Measurements from ENCODE around the gene KCNJ1.

KCNJ1 gene

DNA sequence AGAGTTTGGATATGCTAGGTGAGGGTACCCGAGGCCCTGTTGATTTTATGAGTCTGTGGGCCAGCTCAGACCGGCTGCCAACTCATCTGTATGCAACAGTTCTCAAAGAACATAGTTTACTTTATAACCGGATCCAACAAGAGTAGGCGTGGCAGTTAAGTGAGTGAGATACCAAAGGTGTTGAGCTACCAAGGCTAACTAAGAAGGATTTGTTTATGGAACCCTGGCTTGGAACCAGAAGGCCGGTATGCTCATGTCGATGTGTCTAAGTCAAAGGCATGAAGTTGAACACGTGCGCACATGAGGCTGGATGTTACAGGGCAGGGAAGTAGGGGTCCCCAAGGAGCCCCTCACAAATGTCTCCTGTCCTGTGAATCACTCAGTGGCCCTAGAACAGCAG lies at the start of gene KCNJ1:
TSS of gene KCNJ1 (minus strand) at position 20 of the 400 bp plus-strand sequence. CDS start 27,053 bp downstream, outside the sequence.
- DNase-seq, result no peak

DNA sequence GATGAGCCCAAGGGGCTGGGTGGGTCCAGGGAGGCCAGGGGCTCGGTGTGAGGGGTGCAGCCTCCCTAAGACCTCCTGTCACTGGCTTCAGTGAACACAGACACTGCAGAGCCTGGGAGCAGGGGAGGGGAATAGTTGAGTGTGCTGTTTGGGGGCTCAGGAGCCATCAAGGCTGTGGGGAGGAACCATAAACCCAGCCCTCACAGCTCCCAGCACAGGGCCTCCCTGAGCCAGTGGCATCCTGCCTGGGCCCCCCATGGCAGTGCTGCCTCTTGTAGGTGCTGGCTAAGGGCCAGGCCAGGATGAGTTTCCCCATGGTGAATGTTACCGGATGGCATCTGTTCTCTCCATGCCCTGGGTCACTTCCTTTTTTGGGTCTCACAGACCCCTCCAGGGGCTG lies 49.6 kb upstream of the KCNJ1 start:
- DNase-seq, result no peak

DNA sequence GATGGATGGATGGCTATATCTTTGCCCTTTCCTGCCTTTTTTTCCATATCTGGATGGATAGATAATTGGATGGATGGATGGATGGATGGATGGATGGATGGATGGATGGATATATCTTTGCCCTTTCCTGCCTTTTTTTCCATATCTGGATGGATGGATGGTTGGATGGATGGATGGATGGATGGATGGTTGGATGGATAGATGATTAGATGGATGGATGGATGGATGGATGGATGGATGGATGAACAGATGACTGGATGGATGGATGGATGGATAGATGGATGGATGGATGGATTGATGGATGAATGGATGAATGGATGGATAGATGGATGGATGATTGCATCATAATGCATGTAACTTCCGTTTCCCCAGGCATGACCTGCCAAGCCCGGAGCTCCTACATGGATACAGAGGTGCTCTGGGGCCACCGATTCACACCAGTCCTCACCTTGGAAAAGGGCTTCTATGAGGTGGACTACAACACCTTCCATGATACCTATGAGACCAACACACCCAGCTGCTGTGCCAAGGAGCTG lies 49.0 kb upstream of the KCNJ1 start:
- DNase-seq, result no peak

DNA sequence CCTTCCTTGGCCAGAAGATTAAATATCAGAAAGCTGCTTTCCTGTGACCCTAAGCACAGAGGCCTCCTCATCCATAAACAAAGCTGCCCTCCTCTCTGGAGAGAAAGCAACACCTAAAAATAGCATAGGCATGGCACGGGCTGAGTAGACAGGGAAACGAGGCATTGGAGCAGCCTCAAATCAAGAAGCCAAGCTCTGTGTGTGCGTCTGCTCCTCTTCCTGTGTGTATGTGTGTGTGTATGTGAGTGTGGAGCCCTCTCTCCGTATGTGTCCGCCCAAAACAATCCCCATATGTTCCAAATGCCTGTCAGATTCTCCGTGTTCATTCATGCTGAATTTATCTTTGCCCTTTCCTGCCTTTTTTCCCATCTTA lies 48.0 kb upstream of the KCNJ1 start:
- peak; percentile 37 for DNase-seq

DNA sequence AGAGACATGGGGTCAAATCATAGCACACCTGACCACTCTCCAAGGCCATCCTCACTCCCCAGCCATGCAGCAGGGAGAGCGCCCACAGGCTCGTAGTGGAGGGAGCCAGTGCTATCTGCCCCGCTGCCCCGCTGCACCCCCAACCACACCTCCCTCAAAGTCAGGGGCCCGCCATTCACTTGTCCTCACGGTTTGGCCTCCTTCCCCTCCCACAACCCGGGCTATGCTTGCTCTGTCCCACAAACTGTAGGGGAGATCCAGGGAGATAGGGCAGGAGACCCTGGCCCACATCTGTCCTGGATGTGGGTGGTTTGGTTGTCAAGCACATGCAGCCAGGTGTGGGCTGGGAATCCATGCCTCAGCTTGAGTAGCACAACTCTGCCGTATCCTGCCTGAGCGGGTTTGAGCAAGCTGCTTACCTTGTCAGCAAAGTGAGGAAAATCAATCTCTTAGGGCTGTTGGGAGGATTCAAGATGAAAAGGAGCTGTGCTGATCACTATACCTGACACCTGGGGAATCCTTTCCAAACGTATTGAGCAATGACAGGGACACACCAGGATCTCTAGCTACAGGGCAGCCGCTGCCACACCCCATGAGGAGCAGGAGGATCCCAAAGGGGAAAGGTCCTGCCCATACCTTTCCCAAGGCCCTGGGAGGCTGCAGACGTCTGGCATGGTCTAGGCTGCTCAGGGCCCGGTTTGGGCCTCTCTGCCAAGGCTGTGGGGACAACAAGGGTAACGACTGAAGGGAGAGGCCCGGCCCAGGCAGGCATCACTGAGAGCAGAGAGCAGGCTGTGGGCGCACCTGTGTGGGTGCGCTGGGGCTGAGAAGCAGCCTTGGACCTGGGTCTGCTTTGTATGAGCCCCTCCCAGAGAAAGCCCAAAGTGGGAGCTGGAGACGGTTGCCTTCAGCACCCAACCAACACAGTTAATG lies 47.4 kb upstream of the KCNJ1 start:
- DNase-seq, result no peak

DNA sequence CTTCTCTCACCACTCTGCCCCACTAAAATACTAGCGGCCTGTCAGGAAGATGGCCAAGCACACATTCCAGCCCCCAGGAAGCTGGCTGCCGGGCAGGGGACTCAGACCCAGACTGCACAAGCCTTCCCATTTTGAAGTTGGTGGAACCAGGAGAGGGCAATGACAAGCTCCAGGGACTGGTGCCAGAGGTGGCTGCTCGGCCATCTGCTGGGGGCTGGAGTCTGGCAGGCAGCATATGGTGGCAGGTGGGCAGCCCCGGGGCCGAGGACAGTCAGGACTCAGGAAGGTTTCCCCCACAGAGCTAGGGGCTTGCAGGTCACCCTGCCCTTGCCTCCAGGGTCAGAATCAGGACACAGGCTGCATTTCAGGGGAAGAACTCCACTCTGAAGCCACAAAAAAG lies 46.7 kb upstream of the KCNJ1 start:
- no peak for DNase-seq

DNA sequence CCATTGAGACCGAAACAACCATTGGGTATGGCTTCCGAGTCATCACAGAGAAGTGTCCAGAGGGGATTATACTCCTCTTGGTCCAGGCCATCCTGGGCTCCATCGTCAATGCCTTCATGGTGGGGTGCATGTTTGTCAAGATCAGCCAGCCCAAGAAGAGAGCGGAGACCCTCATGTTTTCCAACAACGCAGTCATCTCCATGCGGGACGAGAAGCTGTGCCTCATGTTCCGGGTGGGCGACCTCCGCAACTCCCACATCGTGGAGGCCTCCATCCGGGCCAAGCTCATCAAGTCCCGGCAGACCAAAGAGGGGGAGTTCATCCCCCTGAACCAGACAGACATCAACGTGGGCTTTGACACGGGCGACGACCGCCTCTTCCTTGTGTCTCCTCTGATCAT lies 44.6 kb upstream of the KCNJ1 start:
- no peak for DNase-seq

DNA sequence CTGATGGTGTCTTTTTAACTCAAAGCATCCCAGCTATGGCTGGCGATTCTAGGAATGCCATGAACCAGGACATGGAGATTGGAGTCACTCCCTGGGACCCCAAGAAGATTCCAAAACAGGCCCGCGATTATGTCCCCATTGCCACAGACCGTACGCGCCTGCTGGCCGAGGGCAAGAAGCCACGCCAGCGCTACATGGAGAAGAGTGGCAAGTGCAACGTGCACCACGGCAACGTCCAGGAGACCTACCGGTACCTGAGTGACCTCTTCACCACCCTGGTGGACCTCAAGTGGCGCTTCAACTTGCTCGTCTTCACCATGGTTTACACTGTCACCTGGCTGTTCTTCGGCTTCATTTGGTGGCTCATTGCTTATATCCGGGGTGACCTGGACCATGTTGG lies 44.1 kb upstream of the KCNJ1 start:
- DNase-seq, result no peak

DNA sequence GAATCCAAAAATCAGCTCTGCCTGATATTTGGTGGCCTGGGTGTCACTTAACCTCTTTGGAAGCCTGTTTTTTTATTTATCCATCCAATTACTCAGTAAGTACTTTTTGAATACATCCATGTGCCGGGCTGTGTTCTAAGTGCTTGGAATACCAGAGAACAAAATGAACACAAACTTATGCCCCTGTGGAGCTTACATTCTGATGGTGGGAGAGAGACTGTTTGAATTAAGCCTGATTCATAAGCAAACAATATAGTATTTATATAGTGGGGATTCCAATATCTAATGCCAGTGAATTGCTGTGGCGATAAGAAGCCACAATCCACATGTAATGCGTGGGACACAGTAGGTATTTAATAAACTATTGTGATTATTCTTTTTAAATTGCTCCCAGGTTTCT lies 43.5 kb upstream of the KCNJ1 start:
- no peak for DNase-seq

DNA sequence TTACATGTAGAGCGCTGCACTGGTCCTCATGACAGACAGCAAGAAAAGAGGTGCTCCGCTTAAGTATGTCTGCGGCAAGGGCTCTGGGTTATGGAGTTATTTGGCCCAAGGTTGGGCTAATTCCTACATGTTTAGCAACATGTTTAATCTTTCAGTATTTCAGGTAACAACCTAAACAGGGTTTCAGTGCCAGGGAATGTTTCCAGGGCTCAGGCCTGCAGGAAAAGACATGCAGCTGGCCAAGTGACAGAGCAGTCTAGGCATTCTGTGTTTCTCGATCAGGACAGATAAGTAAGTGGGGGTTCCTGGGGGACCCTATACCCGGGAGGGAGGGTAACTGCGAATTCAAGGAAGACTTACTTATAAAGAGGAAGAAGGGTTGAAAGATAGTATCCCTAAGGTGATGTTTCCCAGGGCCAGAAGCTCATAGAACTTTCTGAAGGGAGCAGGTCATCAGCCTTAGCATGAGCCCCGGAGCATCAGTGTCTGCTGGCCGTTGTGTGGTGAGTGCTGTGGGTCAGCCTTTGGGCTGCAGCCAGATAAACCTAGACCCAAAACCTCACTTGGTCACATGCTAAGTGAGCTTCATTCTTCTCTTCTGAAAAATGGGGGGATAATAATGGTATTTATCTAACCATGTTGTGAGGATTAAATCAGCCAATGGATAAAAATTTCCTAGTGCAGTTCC lies 42.5 kb upstream of the KCNJ1 start:
- DNase-seq, result no peak

DNA sequence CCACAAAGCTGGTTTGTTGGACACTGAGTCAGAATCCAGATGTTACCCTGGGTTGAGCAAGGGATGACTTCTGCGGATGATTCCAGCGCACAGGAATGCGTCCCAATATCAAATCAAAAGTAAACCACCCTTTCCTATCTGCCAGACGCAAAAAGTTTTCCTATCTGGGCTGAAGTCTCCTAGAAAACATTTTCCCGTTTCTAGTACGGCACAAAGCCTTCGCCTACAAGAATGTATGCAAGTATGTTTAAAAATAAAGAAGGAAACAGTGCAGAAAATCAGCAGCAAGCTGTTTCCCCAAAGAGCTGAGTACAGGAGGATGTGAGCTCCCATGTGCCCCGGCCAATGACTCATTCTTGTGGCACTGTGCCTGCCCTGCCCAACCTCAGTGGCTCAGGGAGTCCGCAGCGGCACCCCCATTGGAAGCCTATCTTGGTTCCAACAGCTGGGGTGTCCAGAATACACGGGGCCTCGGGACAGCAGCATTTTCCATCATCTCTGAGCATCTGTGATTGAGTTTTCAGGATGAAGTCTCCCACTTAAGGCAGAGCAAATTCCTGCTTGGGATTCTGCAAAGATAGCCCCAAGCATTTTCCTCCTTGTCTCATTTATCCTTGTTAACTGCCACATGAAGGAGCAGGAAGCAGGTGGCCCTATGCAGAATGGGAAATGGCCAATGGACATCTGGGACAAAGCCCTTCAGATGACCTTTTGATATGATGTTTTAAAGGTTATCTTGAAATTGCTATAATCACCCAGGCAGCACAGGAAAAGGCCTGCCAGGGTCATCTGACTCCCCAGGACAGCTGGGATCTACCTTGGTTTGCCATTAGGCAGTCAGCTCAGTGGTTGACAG lies 41.5 kb upstream of the KCNJ1 start:
- DNase-seq, result no peak

DNA sequence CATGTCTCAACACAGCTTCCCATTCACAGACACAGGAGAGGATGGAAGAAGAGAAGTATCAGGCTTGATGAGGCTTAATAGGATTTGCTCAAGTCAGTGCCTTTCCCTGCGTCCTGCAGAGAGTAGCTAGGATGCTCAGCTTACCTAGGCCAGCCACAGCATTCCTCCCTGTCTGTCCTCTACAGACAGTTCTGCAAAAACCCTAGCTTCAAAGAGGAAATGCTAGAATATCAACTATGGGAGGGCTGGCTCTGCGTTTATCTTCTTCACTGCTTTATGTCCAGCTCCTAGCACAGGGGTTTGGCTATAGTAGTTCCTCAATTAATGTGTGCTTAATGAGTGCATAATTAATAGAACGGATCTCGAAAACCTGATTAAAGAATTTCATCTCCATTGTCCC lies 40.5 kb upstream of the KCNJ1 start:
- no peak for DNase-seq

DNA sequence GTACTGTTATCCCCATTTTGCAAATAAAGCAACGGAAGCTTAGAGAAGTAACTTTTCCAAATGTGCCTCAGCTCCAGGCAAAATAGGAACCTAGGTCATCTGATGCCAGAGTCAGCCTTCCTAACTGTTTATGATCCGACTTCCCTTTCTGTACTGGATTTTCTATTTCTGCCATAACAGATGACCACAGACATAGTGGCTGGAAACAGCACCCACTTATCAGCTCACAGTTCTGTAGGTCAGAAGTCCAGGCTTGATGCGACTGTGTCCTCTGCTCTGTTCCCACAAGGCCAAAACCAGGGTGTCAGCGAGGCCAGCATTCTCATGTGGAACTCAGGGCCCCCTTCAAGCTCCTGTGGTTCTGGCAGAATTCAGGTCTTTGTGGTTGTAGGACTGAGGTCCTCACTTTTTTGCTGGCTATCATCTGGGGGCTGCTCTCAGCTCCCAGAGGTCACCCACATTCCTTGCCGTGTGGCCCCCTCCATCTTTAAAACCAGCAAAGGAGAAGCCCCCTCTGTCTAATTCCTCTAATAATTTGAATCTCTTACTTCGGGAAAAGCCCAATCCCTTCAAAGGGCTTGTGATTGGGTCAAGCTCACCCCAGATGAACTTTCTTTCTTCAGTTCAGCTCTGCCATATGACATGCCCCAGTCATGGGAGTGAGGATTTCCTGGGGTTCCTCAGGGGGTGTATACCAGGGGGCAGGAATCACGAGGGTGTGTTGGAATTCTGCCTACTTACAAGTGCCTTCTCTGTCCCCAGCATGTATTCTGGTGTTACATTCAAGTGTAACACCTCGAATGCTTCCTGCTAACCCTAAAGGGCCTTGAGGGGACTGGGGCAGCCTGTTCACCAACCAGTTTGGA lies 39.3 kb upstream of the KCNJ1 start:
- no peak for DNase-seq

DNA sequence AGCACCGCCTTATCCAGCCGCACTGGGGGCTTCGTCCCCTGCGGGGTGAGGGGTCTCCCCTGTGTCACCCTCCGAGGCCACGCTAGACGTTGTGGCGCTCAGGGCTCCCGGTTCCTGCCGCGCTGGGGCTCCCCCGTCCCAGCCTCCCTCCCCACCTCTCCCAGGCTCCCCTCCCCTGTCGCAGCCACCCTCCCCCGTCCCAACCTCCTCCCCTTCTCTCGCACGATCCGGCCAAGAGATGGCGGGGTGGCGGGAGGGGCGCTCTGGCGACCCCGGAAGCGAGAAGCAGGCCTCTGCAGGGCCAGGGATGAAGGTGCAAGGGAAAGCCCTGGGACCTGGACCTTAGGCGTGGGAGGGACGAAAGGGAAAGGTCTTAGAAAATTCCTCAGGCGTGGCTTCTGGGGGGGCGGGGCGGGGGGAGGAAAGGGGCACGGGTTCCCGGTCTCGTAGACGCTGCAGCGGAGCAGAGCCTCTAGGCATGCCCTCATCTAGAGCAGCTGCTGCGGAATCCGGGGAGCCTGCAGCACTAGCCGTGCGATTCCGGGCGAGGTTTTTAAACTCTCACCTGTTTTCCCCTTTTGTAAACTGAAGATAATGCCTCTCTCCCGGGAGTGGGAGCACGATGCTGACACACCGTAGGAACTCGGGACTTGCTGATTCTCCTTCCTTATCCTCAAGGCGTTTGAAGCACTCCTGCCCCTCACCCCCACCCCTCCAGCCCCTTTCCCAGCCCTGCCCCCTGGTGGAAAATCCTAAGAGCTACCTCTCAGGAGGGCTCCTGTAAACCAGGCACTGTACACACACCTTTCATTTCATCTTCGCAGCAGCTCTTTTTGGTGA lies 38.5 kb upstream of the KCNJ1 start:
- peak; percentile 29 for DNase-seq

DNA sequence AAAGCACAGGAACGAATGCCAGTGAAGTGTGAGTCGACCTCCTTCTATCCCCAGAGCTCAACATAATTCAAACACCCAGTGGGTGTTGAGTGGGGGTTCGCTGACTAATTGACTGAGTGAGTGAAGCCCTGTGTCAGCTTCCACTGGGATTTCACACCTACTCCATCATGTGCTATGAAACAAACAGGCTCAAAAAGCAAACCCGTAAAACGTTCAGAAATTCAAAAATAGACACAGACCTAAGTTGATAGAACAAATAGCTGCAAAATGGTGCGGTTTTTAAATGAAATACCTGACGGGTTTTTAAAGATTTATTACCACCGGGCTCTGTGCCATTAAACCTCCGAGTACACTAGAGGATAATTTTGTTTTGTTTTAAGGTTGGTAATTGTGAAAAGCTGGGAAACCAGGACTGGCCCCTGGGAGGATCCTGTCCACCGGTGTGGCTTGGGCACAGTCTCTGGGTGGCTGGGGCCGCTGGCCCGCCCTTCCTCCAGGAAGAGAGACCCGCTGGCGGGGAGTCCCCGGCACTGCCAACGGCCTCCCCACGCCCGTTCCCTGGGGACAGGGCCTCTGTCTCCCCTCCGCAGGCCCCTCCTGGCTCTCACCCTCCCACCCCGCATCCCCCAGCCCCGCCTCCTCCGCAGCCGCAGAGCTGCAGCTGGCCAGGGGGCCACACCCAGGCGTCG lies 37.7 kb upstream of the KCNJ1 start:
- no peak for DNase-seq

DNA sequence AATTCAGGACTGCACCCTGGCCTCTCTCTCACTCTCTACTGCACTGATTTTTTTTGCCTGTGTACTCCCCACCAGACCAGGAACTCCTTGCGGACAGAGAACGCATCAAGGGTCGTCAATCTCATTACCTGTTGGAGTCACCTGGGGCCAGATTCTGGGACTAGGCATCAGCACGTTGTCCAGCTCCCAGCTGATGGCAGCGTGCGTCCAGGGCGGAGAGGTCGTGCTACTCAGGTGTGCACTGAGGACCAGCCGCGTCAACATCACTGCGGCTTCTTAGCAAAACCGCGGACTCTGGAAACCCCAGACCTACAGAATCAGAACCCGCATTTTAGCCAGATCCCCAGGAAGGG lies 37.2 kb upstream of the KCNJ1 start:
- DNase-seq, result no peak

DNA sequence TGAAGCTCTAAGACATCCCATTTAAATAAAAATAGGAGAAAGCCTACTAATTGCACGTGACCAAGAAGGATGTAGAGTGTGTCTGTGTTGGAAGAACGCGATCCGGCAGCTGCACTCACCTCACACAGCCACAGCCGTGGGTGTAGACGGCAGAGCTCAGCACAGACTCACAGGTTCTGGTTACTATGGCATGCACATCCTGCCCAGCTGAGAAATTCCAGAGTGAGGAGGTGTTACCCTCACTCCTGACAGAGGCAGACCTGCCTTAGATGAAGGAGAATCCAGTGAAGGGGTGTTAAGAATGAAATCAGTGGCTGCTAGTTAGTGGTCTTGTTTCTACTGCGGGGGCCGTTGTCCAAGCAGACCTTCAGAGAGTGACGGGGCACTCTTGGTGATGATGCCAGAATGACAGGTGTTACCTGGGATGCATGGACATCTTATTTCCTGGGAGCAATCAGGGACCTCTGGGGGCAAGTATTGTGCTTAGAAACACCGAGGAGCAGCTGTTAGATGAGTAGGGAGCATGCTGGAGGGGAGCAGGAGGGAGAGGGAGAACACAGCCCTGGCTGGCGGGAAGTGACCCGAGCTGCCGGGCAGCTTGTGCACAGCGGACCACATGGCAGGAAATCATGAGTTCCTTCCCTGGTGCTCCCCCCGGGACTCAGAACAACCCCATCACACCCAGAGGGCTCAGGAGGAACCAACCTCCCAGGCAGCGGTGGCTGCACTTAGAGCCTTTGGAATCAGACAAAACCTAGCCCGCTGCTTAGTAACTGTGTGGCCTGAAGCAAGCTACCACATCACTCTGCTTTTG lies 36.4 kb upstream of the KCNJ1 start:
- no peak for DNase-seq

DNA sequence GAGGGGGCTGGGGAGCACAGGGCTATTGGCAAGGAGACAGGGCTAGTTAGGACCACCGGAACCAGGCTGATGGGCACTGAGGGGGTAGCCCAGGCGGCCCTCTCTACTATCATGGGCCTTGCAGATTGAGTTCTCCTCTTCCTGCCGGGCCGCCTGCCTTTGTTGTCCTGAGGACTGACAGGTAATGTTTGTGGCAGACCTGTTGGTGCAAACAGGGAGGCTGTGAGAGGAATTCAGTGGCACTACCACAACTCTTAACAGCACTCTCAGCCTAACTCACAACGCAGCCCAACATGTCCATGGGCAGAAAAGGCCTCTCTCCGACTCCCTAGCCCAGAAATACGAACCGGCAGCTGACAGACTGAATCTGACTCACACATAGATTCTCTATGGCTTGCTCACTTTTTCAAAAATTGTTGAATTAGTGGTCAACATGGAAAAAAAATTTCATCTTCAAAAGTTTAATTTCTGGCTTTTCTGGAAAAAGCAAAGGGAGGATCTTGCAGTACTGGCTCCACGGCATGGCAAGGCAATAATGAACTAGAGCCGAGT lies 35.5 kb upstream of the KCNJ1 start:
- no peak for DNase-seq
